ENCODE data around the gene GAS2L2. TPM values are rescaled to one million over a fixed set of nuclear protein-coding genes. Genes with fewer than 3 reads are reported as not detected.

GAS2L2 gene
- polyA plus RNA-seq, 1 donor (not counting 4 experiments of a cell fraction or from before 2014, with no cell fraction given), result 0.05 TPM

DNA sequence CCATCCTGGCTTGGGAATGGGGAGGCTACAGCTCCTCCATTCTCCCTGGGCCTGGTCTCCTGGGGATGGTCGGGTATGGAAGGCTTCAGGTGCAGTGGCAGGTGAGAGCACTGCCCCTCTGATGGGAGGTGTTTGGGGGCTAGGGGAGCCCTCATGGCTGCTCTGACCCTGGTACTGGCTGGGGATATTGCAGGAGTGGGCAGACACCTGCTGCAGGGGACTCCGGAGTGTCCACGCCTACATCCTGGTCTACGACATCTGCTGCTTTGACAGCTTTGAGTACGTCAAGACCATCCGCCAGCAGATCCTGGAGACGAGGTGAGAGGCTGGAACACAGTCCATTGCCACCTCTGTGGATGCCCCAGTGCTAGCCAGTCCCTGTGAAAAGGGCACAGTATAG, 12.8 kb downstream of the GAS2L2 start:
- H3K4me2 ChIP-seq (ENCODE audit: control insufficient read depth, extremely low read depth, insufficient read depth, low read depth, low read length), result no peak overlapping the region
- no peaks in the 10 kb centered on the region for H3K36me3 ChIP-seq (ENCODE audit: control insufficient read depth in 2 of 2, extremely low read depth in 1 of 2, insufficient read depth in 2 of 2, low read length in 2 of 2)
- no peak overlapping the region for H2AFZ ChIP-seq (ENCODE audit: control insufficient read depth, low read length)
- FAIRE-seq, result no peak
- no peak overlapping the region for H3K4me3 ChIP-seq (ENCODE audit: control insufficient read depth in 2 of 3, extremely low read depth in 1 of 3, insufficient read depth in 2 of 3, low read depth in 1 of 3, low read length in 3 of 3)
- H3K9me1 ChIP-seq (ENCODE audit: control insufficient read depth, extremely low read depth, insufficient read depth, low read length), result no peaks in the 10 kb centered on the region
- H4K20me1 ChIP-seq (ENCODE audit: control insufficient read depth, extremely low read depth, insufficient read depth, low read length), result no peaks in the 10 kb centered on the region
- no peaks in the 10 kb centered on the region for H3K9me3 ChIP-seq (ENCODE audit: control insufficient read depth, low read depth, low read length)
- no peaks in the 10 kb centered on the region for H3K79me2 ChIP-seq (ENCODE audit: control insufficient read depth, insufficient read depth, low read length)
- H3K9ac ChIP-seq (ENCODE audit: control insufficient read depth, extremely low read depth, insufficient read depth, low read length), result no peak overlapping the region
- H3K27ac ChIP-seq (ENCODE audit: control insufficient read depth, insufficient read depth, low read length), result no peak overlapping the region
- peaks cover 57% of the 10 kb centered on the region for H3K27me3 ChIP-seq (ENCODE audit: control insufficient read depth, extremely low read depth, insufficient read depth, low read length)
- no peak for DNase-seq (ENCODE audit: low read depth, low spot score)
- dilution Hi-C loops (cut with MboI; ENCODE audit: extremely low pct_ligation_motif_present, low sequenced_read_pairs), result no loop called here
- TF ChIP-seq, protein P1, sequence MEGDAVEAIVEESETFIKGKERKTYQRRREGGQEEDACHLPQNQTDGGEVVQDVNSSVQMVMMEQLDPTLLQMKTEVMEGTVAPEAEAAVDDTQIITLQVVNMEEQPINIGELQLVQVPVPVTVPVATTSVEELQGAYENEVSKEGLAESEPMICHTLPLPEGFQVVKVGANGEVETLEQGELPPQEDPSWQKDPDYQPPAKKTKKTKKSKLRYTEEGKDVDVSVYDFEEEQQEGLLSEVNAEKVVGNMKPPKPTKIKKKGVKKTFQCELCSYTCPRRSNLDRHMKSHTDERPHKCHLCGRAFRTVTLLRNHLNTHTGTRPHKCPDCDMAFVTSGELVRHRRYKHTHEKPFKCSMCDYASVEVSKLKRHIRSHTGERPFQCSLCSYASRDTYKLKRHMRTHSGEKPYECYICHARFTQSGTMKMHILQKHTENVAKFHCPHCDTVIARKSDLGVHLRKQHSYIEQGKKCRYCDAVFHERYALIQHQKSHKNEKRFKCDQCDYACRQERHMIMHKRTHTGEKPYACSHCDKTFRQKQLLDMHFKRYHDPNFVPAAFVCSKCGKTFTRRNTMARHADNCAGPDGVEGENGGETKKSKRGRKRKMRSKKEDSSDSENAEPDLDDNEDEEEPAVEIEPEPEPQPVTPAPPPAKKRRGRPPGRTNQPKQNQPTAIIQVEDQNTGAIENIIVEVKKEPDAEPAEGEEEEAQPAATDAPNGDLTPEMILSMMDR (optimal IDR thresholded peaks at IDR 0.05 in 1 of 3, IDR thresholded peaks at IDR 0.05 in 1 of 3, conservative IDR thresholded peaks at IDR 0.05 in 1 of 3; ENCODE audit: extremely low read depth in 1 of 3, insufficient read depth in 2 of 3, low read length in 3 of 3), result no peak
- TF ChIP-seq EZH2 (IDR thresholded peaks at IDR 0.05; ENCODE audit: low read length), result no peak
- H3K4me1 ChIP-seq (ENCODE audit: control insufficient read depth, extremely low read depth, insufficient read depth, low read length), result no peaks in the 10 kb centered on the region

DNA sequence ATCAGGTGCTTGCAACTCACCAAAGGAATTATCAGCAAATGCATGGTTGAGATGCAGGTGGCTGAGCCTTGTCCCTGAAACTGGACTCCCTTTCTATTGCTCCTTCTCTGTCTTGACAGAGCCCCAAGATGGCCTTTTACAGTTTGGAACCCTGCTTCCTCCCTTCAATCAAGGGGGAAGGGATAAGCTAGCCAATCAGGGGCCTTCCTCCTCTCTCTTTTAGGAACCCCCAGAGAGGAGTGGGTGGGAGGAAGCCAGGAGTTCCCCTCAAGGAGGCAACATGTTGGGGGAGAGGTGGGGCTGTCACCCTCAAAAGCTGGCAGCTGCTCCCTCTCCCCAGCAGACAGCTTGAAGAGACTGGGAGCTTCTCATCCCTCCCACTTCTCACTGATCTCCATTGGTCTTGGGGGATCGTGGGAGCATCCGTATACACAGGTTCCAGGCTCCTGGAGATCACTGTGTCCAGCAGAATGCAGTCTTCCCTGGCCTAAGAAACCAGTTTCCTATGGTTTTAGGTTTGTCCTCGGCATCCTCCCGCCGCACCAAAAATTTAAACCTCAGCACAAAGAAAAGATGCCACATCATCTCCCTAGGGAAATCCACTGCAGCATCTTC, 14.4 kb downstream of the GAS2L2 start:
- DNase-seq (ENCODE audit: low read depth, low spot score) (no peak), FAIRE-seq (no peak)
- Histone ChIP-seq H3K9ac (ENCODE audit: control insufficient read depth, extremely low read depth, insufficient read depth, low read length) (no peak overlapping the region), H3K27me3 (ENCODE audit: control insufficient read depth, extremely low read depth, insufficient read depth, low read length) (peaks cover 54% of the 10 kb centered on the region), H2AFZ (ENCODE audit: control insufficient read depth, low read length) (no peak overlapping the region), H3K79me2 (ENCODE audit: control insufficient read depth, insufficient read depth, low read length) (no peaks in the 10 kb centered on the region), H3K4me1 (ENCODE audit: control insufficient read depth, extremely low read depth, insufficient read depth, low read length) (peaks cover 1% of the 10 kb centered on the region), H3K9me1 (ENCODE audit: control insufficient read depth, extremely low read depth, insufficient read depth, low read length) (no peaks in the 10 kb centered on the region), H3K27ac (ENCODE audit: control insufficient read depth, insufficient read depth, low read length) (no peak overlapping the region), H3K4me2 (ENCODE audit: control insufficient read depth, extremely low read depth, insufficient read depth, low read depth, low read length) (no peak overlapping the region), H3K36me3 (ENCODE audit: control insufficient read depth in 2 of 2, extremely low read depth in 1 of 2, insufficient read depth in 2 of 2, low read length in 2 of 2) (no peaks in the 10 kb centered on the region), H4K20me1 (ENCODE audit: control insufficient read depth, extremely low read depth, insufficient read depth, low read length) (no peaks in the 10 kb centered on the region), H3K9me3 (ENCODE audit: control insufficient read depth, low read depth, low read length) (no peaks in the 10 kb centered on the region), H3K4me3 (ENCODE audit: control insufficient read depth in 2 of 3, extremely low read depth in 1 of 3, insufficient read depth in 2 of 3, low read depth in 1 of 3, low read length in 3 of 3) (no peak overlapping the region)
- no peak for TF ChIP-seq EZH2 (IDR thresholded peaks at IDR 0.05; ENCODE audit: low read length)
- TF ChIP-seq, protein P1 (optimal IDR thresholded peaks at IDR 0.05 in 1 of 3, IDR thresholded peaks at IDR 0.05 in 1 of 3, conservative IDR thresholded peaks at IDR 0.05 in 1 of 3; ENCODE audit: extremely low read depth in 1 of 3, insufficient read depth in 2 of 3, low read length in 3 of 3), result no peak
- dilution Hi-C loops (cut with MboI; ENCODE audit: extremely low pct_ligation_motif_present, low sequenced_read_pairs), result no loop called here

Measured in keratinocyte (primary cell).